Activated CD4-positive, alpha-beta T cell treated with anti-CD3 and anti-CD28 coated beads for 1 hour (primary cell): ENCODE results near the gene MGAT5.

ENCODE experiments used
- DNase-seq: peaks from one replicate; pipeline ENCODE4 v3.0.0-alpha.2; 2020

MGAT5 gene

GRCh38 chr2:134341476-134341875 is 87.6 kb downstream of the MGAT5 start:
- DNase-seq = no peak

GRCh38 chr2:134344954-134345697 is 91.3 kb downstream of the MGAT5 start:
- no peak for DNase-seq

- no peak for DNase-seq
These were observed 92.3 kb downstream of the MGAT5 start for GRCh38 chr2:134346141-134346540.

- no peak for DNase-seq
These were observed 93.9 kb downstream of the MGAT5 start for GRCh38 chr2:134347756-134348155.

GRCh38 chr2:134348239-134348638 is 94.4 kb downstream of the MGAT5 start:
- DNase-seq = no peak

GRCh38 chr2:134348760-134349159 is 94.9 kb downstream of the MGAT5 start:
- no peak for DNase-seq

GRCh38 chr2:134351016-134351415 is 97.1 kb downstream of the MGAT5 start:
- DNase-seq = no peak

GRCh38 chr2:134351899-134352298 is 98.0 kb downstream of the MGAT5 start:
- no peak for DNase-seq

- no peak for DNase-seq
These were observed 99.0 kb downstream of the MGAT5 start for GRCh38 chr2:134352844-134353243.

GRCh38 chr2:134354611-134355010 is 100.7 kb downstream of the MGAT5 start:
- no peak for DNase-seq

- DNase-seq = no peak
These were observed 103.9 kb downstream of the MGAT5 start for GRCh38 chr2:134357814-134358213.

GRCh38 chr2:134359367-134360081 is 105.7 kb downstream of the MGAT5 start:
- no peak for DNase-seq

- DNase-seq = no peak
These were observed 107.0 kb downstream of the MGAT5 start for GRCh38 chr2:134360745-134361487.

GRCh38 chr2:134361648-134362047 is 107.8 kb downstream of the MGAT5 start:
- no peak for DNase-seq

- no peak for DNase-seq
These were observed 108.3 kb downstream of the MGAT5 start for GRCh38 chr2:134362152-134362668.

GRCh38 chr2:134362740-134363139 is 108.9 kb downstream of the MGAT5 start:
- DNase-seq = no peak

- DNase-seq = no peak
These were observed 111.5 kb downstream of the MGAT5 start for GRCh38 chr2:134365356-134365755.

- DNase-seq = no peak
These were observed 112.5 kb downstream of the MGAT5 start for GRCh38 chr2:134366359-134366758.

GRCh38 chr2:134367213-134367612 is 113.3 kb downstream of the MGAT5 start:
- no peak for DNase-seq

- DNase-seq = no peak
These were observed 114.3 kb downstream of the MGAT5 start for GRCh38 chr2:134368009-134368817.

- DNase-seq = no peak
These were observed 115.5 kb downstream of the MGAT5 start for GRCh38 chr2:134369220-134369902.
